NCI-H2107 (cell line): ENCODE data around the gene HTR1E.
"Not testable (repeated sequence)": the region's sequence is repeated elsewhere in the genome, so short reads cannot be mapped to it uniquely, and the experiment has no call there.

Source experiments
- DNase-seq: peaks from one replicate; lab custom pipeline; 2025; lab: John Stamatoyannopoulos, UW

The HTR1E gene

GRCh38 chr6:86937219-86938079 lies at the start of gene HTR1E:
HTR1E (plus strand) TSS chr6:86937528; CDS start chr6:87015335, 77,807 bp downstream.
- DNase-seq, result no peak

GRCh38 chr6:86888301-86888700 lies 49.0 kb upstream of the HTR1E start:
- DNase-seq, result no peak

- DNase-seq, result not testable (repeated sequence)
Measured at GRCh38 chr6:86897265-86897664, 40.1 kb upstream of the HTR1E start.

- DNase-seq, result no peak
Measured at GRCh38 chr6:86913795-86914194, 23.5 kb upstream of the HTR1E start.

GRCh38 chr6:86916393-86916792 lies 20.9 kb upstream of the HTR1E start:
- no peak for DNase-seq

GRCh38 chr6:86927138-86927537 lies 10.2 kb upstream of the HTR1E start:
- DNase-seq, result not testable (repeated sequence)

- not testable (repeated sequence) for DNase-seq
Measured at GRCh38 chr6:86927859-86928258, 9.5 kb upstream of the HTR1E start.

GRCh38 chr6:86934365-86934764 lies 3.0 kb upstream of the HTR1E start:
- DNase-seq, result no peak

- no peak for DNase-seq
Measured at GRCh38 chr6:86936834-86937218, 502 bp upstream of the HTR1E start.

GRCh38 chr6:86938814-86939213 lies 1.5 kb downstream of the HTR1E start:
- DNase-seq, result no peak

- no peak for DNase-seq
Measured at GRCh38 chr6:86941461-86941860, 4.1 kb downstream of the HTR1E start.

- no peak for DNase-seq
Measured at GRCh38 chr6:86942769-86943516, 5.6 kb downstream of the HTR1E start.

GRCh38 chr6:86943819-86944407 lies 6.6 kb downstream of the HTR1E start:
- DNase-seq, result no peak

GRCh38 chr6:86949771-86950170 lies 12.4 kb downstream of the HTR1E start:
- no peak for DNase-seq

- DNase-seq, result no peak
Measured at GRCh38 chr6:86952991-86953390, 15.7 kb downstream of the HTR1E start.

GRCh38 chr6:86959656-86960055 lies 22.3 kb downstream of the HTR1E start:
- DNase-seq, result no peak

- DNase-seq, result no peak
Measured at GRCh38 chr6:86961455-86962200, 24.3 kb downstream of the HTR1E start.

GRCh38 chr6:86963352-86963751 lies 26.0 kb downstream of the HTR1E start:
- no peak for DNase-seq

GRCh38 chr6:86964029-86964579 lies 26.8 kb downstream of the HTR1E start:
- no peak for DNase-seq

- DNase-seq, result no peak
Measured at GRCh38 chr6:86966271-86966670, 28.9 kb downstream of the HTR1E start.

GRCh38 chr6:86969573-86969972 lies 32.2 kb downstream of the HTR1E start:
- no peak for DNase-seq

- no peak for DNase-seq
Measured at GRCh38 chr6:86973088-86973487, 35.8 kb downstream of the HTR1E start.
